Fibroblast of lung (primary cell): ENCODE results near the gene MYORG. TPM values are rescaled to one million over a fixed set of nuclear protein-coding genes. Genes with fewer than 3 reads are reported as not detected.

Source experiments
- DNase-seq, 2 donors: peaks; one replicate each; pipeline versions ENCODE4 v3.0.0 to v3.0.0-alpha.2; 2010; ENCODE audit warnings: low read depth in 2 of 2
- H2AFZ ChIP-seq: 2 replicates; pipeline ENCODE4 v1.5.1; 2012; ENCODE audit warnings: low read length, control low read depth, inconsistent platforms
- H3K27ac ChIP-seq: 2 replicates; pipeline ENCODE4 v1.5.1; 2011; ENCODE audit warnings: low read length, control low read depth; ENCODE audit not compliant: insufficient read depth
- H3K27me3 ChIP-seq: 2 replicates; pipeline ENCODE4 v1.5.1; 2011; ENCODE audit warnings: mild to moderate bottlenecking, low read length; ENCODE audit not compliant: control insufficient read depth, insufficient read depth
- H3K36me3 ChIP-seq: 2 replicates; pipeline ENCODE4 v1.5.1; 2011; ENCODE audit warnings: low read length; ENCODE audit not compliant: control insufficient read depth, insufficient read depth
- H3K4me1 ChIP-seq: 2 replicates; pipeline ENCODE4 v1.5.1; 2011; ENCODE audit warnings: low read length; ENCODE audit not compliant: control insufficient read depth, insufficient read depth; ENCODE audit errors: extremely low read depth
- H3K4me2 ChIP-seq: 2 replicates; pipeline ENCODE4 v1.5.1; 2011; ENCODE audit warnings: low read length, control low read depth; ENCODE audit not compliant: insufficient read depth; ENCODE audit errors: extremely low read depth
- H3K4me3 ChIP-seq, 4 experiments: fragments of 200-600 bp in 1 of 4; sonication (generic) in 1 of 4; replicated peaks in 1 of 4; 2 replicates each; pipeline ENCODE4 v1.5.1; 2011 to 2016; ENCODE audit warnings: low read length in 4 of 4, low read depth in 3 of 4, mild to moderate bottlenecking in 3 of 4, control low read depth in 2 of 4, inconsistent platforms in 1 of 4, mixed read lengths in 1 of 4; ENCODE audit not compliant: insufficient read depth in 1 of 4; ENCODE audit errors: control extremely low read depth in 1 of 4
- H3K79me2 ChIP-seq: 2 replicates; pipeline ENCODE4 v1.5.1; 2012; ENCODE audit warnings: mild to moderate bottlenecking, low read length, inconsistent platforms; ENCODE audit not compliant: control insufficient read depth, insufficient read depth
- H3K9ac ChIP-seq: 2 replicates; pipeline ENCODE4 v1.5.1; 2011; ENCODE audit warnings: mild to moderate bottlenecking, low read length, control low read depth; ENCODE audit not compliant: insufficient read depth
- H3K9me3 ChIP-seq: 2 replicates; pipeline ENCODE4 v1.5.1; 2012; ENCODE audit warnings: low read depth, low read length; ENCODE audit not compliant: control insufficient read depth, insufficient read depth
- H4K20me1 ChIP-seq: 2 replicates; pipeline ENCODE4 v1.5.1; 2011; ENCODE audit warnings: low read length; ENCODE audit not compliant: control insufficient read depth, insufficient read depth; ENCODE audit errors: extremely low read depth
- CTCF ChIP-seq, 2 donors: IDR thresholded peaks in 1 of 2; conservative IDR thresholded peaks in 1 of 2; 1 replicate in 1 of 2; 2 replicates in 1 of 2; pipeline ENCODE4 v1.5.1; 2011 to 2012; ENCODE audit warnings: low read length in 2 of 2, control low read depth in 1 of 2, inconsistent platforms in 1 of 2, low read depth in 1 of 2, mild to moderate bottlenecking in 1 of 2
- EZH2 ChIP-seq: IDR thresholded peaks from 2 replicates; pipeline ENCODE4 v1.5.1; 2012; ENCODE audit warnings: low read length, control low read depth, mild to moderate bottlenecking; ENCODE audit errors: missing control alignments
- polyA plus RNA-seq, 2 donors: library from polyadenylated mRNA; depleted of rRNA in 1 of 2; stranded (reverse) in 1 of 2; unstranded in 1 of 2; fragments of >200 nt; gene quantifications; 2 replicates each; pipeline ENCODE4 v1.2.1, GENCODE V29; 2011 to 2012; ENCODE audit warnings: missing spikeins in 1 of 2
- total RNA-seq: library from RNA; depleted of rRNA; stranded (reverse); fragments of >200 nt; gene quantifications from 2 replicates; pipeline ENCODE4 v1.2.1, GENCODE V29; 2014

The MYORG gene
- total and polyA plus RNA-seq, 2 donors (not counting 1 experiment from before 2014, with no cell fraction given), result 0.34 to 0.83 TPM

GRCh38 chr9:34318163-34318790, 58.4 kb downstream of the MYORG start:
- H3K9me3 ChIP-seq, result no peaks in the 10 kb centered on the region
- H3K9ac ChIP-seq, result no peak overlapping the region
- no peak overlapping the region for H3K27ac ChIP-seq
- H2AFZ ChIP-seq, result no peak overlapping the region
- TF ChIP-seq EZH2 (no peak), CTCF (conservative IDR thresholded peaks at IDR 0.05 in 1 of 2, IDR thresholded peaks at IDR 0.05 in 1 of 2; ENCODE audit: low read depth in 1 of 2, low read length in 2 of 2) (no peak)
- no peaks in the 10 kb centered on the region for H3K27me3 ChIP-seq
- no peaks in the 10 kb centered on the region for H3K79me2 ChIP-seq
- no peak for DNase-seq
- no peaks in the 10 kb centered on the region for H4K20me1 ChIP-seq
- H3K4me2 ChIP-seq, result no peak overlapping the region
- H3K4me1 ChIP-seq, result no peaks in the 10 kb centered on the region
- no peak overlapping the region for H3K4me3 ChIP-seq
- H3K36me3 ChIP-seq, result no peaks in the 10 kb centered on the region

GRCh38 chr9:34317436-34317835, 59.3 kb downstream of the MYORG start:
- Histone ChIP-seq H3K4me2 (no peak overlapping the region), H3K4me3 (no peak overlapping the region), H3K4me1 (no peaks in the 10 kb centered on the region), H2AFZ (no peak overlapping the region), H3K9me3 (no peaks in the 10 kb centered on the region), H3K9ac (no peak overlapping the region), H3K27ac (no peak overlapping the region), H3K36me3 (no peaks in the 10 kb centered on the region), H3K79me2 (no peaks in the 10 kb centered on the region), H3K27me3 (no peaks in the 10 kb centered on the region), H4K20me1 (no peaks in the 10 kb centered on the region)
- no peak for DNase-seq
- TF ChIP-seq CTCF (conservative IDR thresholded peaks at IDR 0.05 in 1 of 2, IDR thresholded peaks at IDR 0.05 in 1 of 2; ENCODE audit: low read depth in 1 of 2, low read length in 2 of 2) (no peak), EZH2 (no peak)

Other genes with a start within 250 kb of the MYORG start
- gene UBAP1, start 197.9 kb downstream of the MYORG start, total RNA-seq, result 32.1 and 41.6 TPM in 2 replicates
- 57.6 and 58.1 TPM in 2 replicates for gene UBAP1, start 197.9 kb downstream of the MYORG start, polyA plus RNA-seq
- gene KIF24, start 47.6 kb downstream of the MYORG start, total RNA-seq, result 0.51 and 1.2 TPM in 2 replicates
- gene KIF24, start 47.6 kb downstream of the MYORG start, polyA plus RNA-seq, result 0.94 and 2.4 TPM in 2 replicates
- 21.8 and 47.1 TPM in 2 replicates for gene NUDT2, start 47.3 kb downstream of the MYORG start, total RNA-seq
- 38.6 and 50.8 TPM in 2 replicates for gene NUDT2, start 47.3 kb downstream of the MYORG start, polyA plus RNA-seq
- gene FAM219A, start 81.7 kb upstream of the MYORG start, total RNA-seq, result 3.3 and 5.3 TPM in 2 replicates
- gene FAM219A, start 81.7 kb upstream of the MYORG start, polyA plus RNA-seq, result 7.3 and 8.8 TPM in 2 replicates
- not detected in 2 replicates for gene DNAI1, start 81.9 kb upstream of the MYORG start, total RNA-seq
- not detected in 2 replicates for gene DNAI1, start 81.9 kb upstream of the MYORG start, polyA plus RNA-seq
- gene ENHO, start 146.1 kb upstream of the MYORG start, total RNA-seq, result under 0.01 TPM in 1 of 2 replicates, not detected in the other
- gene ENHO, start 146.1 kb upstream of the MYORG start, polyA plus RNA-seq, result 0.07 TPM in 1 of 2 replicates, not detected in the other
- gene CNTFR, start 212.8 kb upstream of the MYORG start, total RNA-seq, result 0.26 TPM in 1 of 2 replicates, not detected in the other
- 0.18 TPM in 1 of 2 replicates, not detected in the other for gene CNTFR, start 212.8 kb upstream of the MYORG start, polyA plus RNA-seq
- 25.7 and 34.3 TPM in 2 replicates for gene RPP25L, start 235.2 kb upstream of the MYORG start, total RNA-seq
- 12.6 and 13.5 TPM in 2 replicates for gene RPP25L, start 235.2 kb upstream of the MYORG start, polyA plus RNA-seq
- 95.8 and 106 TPM in 2 replicates for gene DCTN3, start 243.6 kb upstream of the MYORG start, total RNA-seq
- 157 and 194 TPM in 2 replicates for gene DCTN3, start 243.6 kb upstream of the MYORG start, polyA plus RNA-seq